ENCODE measurements around the gene UBAP1L. TPM values are rescaled to one million over a fixed set of nuclear protein-coding genes. Genes with fewer than 3 reads are reported as not detected.

UBAP1L gene
- polyA plus RNA-seq, 10 donors: 2.4 to 6.6 (median 4.1) TPM

DNA sequence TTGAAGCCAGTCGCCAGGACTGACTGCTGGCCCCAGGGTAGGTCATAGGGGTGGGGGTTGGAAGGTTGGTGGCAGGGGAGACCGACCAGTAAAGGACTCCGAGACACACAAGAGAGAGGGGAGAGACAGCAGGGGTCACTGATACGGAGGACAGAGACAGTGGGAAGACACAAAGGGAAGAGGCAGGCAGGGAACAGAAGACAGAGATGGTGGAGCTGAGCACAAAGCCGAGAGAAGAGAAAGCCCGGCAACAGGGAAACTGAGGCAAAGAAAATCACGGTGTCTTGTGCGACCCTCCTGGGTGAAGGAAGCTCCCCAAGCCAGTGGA, 47.7 kb downstream of the UBAP1L start:
- DNase-seq: no peak

- DNase-seq: peak in 1 of 3 donors; percentile 71
These were observed 48.2 kb downstream of the UBAP1L start for GRCh38 chr15:65066635-65067316.

DNA sequence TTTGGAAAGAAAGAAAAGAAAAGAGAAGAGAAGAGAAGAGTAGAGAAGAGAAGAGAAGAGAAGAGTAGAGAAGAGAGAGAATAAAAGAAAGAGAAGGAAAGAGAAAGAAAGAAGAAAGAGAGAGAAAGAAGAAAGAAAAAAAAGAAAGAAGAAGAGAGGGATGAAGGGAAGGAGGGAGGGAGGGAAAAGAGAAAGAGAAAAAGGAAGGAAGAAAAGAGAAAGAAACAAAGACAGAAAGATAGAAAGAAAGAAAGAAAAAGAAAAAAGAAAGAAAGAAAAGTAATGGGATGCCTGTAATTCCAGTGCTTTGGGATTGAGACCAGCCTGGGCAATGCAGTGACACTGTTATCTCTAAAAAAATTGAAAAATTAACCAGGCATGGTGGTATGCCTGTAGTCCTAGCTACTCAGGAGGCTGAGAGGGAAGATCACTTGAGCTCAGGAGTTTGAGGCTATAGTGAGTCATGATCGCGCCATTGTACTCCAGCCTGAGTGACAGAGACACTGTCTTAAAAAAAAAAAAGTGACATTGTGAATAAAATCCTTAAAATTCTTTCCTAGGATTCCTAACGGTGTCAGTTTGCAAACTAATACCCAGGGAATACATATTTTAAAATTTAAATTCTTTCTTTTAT, 48.9 kb downstream of the UBAP1L start:
- DNase-seq: no peak

DNA sequence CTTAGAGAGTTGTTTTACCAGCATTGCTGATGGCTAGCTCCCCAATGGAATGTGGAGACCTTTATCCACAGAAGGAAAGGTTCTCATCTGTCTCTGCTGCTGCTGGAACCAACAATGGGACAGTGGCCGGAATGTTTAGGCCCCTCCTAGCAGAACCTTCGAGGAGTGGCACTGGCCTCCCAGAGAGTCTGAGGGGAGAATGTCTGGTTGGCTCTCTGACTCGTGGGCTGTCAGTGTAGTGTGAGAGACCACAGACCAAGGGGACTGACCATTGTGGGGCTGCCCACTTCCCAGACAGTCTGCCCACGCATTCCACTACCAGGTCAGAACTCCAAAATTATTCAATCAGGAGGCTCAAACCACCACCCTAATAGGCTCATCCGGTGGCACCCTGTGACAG, 52.3 kb downstream of the UBAP1L start:
- no peak for DNase-seq

DNA sequence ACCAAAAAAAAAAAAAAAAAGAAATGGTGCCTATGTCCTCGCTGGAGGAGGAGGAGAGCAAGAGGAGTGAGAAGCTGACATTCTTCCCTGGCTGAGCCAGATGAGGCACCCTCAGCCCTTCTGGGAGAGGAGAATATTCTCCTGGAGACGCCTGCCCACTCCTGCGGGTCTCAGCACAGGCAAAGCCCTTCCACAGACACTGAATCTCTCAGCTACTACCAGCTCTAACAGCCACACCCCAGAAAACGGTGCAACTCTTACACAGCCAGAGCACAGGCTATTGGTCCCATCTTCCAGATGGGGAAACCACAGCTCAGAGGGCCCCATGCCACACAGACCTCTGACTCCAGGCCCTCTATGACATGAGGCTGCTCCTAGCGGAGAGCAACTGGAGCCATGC, 52.9 kb downstream of the UBAP1L start:
- no peak for DNase-seq

GRCh38 chr15:65060641-65061397, 54.2 kb downstream of the UBAP1L start:
- no peak for DNase-seq

DNA sequence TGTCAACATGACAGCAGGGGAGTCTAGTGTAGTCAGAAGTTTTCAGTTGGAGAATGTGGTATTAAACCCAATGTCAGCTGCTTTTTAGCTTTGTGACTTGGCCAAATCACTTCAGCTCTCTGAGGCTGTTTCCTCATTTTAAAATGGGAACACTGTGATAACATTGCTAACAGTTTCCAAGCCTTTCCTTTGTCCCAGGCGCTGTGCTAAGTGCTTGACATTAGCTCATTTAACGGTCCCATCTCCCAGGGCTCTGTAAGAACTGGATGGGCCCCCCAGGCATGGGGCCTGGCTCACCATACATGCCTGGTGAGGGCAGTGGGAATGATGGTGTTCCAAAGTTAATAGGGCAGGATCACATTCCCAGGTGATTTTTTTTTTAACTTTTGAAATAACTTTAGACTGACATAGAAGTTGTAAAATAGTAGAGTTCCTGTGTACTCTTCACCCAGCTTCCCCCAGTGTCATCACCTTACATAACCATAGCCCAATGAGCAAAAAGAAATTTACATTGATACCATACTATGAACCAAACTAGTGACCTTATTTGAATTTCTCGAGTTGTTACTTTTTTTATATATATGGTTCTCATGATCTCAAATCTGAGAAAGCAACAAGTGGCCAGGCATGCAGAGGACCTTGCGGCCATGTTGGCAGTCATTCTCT, 54.9 kb downstream of the UBAP1L start:
- DNase-seq: no peak

DNA sequence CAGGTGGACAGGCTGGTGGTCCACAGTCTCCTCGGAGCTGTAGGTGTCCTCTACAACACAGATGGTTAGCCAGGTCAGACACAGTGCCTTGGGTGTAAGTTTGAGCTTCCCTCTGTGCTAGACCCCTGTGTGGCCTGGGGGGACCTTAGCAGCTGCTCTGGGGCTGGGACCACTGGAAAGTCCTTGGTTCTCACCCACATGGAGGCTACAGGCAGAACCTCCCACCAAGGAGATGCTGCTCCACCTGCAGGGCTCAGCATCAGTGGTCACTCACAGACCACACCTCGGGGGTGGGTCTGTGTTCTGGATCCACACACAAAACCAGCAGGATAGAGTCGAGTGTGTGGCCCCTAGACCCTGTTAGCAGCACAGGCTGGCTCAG, 55.6 kb downstream of the UBAP1L start:
- DNase-seq: no peak

- DNase-seq: no peak
These were observed 56.3 kb downstream of the UBAP1L start for GRCh38 chr15:65058394-65059368.

- DNase-seq: no peak
These were observed 57.5 kb downstream of the UBAP1L start for GRCh38 chr15:65057549-65057940.

DNA sequence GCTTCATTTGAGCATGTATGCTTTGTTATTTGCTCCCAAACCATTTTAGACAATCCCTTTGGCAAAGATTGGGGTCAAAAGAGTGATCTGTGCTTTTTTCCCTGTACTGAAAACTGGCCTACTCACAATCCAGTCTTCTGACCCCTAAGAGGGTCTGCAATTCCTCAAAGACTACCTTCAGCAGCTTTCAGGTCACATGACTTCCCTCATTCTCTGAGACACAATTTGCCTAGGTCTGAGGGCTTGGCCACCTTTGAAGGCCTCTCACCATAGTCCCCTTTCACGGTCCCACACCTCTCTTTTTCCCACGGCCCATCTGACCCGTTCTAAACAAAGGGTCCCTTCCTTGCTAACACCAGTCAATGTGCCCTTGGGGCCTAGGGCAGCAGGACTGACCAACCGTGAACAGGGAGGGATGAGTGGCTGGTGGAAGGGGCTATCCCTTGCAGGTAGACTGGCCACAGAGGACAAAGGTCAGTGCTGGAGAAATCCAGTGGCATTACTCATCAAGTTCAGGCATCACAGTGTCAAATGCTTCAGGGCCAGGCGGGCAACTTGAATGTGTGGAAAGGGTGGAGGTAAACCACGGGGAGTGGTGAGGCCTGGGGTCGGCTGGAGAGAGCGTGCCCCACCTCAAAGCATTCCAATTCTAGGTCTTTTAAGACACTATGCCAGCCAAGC, 58.0 kb downstream of the UBAP1L start:
- no peak for DNase-seq

DNA sequence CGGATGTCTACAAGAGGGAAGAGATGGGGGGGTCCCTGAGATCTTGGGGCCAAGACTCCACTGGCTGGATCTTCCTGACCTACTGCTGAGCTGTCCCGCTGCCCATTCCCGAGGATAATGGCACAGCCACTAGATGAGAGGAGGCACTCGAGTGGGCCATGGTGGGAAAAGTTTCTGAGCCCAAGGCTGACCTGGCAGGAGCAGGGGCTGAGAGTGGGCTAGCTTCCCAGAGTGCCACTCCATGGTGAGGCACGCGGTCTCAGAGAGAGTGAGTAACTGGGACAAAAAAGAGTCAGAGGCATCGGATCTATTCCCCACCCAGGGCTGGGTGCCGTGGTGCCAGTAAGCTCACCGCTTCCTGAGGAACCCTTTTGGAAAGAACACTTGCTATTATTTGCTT, 58.9 kb downstream of the UBAP1L start:
- DNase-seq: no peak

DNA sequence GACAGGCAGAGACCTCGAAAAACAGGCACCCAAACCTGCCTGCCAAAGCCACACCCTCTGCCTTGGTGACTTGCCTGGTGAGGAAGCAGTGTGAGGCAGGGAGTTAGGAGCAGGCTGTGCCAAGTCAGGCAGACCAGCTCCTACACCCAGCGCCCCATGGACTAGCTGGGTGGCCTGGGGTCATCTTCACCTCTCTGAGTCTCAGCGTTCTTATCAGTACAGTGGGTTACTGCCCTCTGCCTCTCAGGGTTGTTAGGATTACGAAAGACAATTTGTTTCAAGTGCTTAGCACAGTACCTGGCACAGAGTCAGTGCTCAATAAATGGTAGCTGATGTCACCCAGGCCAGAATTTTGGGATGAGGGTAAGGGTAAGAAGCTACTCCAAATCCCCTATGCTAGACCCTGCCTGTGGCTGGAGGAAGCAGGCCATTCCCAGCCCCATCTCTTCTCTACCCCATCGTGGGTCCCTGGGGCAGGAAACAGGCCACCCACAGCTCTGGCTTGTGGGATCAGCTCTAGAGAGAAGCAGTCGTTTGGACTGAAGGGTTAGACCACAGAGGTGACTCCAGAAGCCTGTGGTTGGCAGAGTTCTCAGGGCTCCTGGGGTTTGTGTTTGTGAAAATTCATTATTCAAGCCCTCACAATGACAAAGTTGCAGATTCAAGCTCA, 59.7 kb downstream of the UBAP1L start:
- DNase-seq: no peak

GRCh38 chr15:65054333-65055200, 60.4 kb downstream of the UBAP1L start:
- DNase-seq: peak; percentile 52 to 86 (median 78)

- DNase-seq: no peak
These were observed 62.0 kb downstream of the UBAP1L start for GRCh38 chr15:65052956-65053355.

DNA sequence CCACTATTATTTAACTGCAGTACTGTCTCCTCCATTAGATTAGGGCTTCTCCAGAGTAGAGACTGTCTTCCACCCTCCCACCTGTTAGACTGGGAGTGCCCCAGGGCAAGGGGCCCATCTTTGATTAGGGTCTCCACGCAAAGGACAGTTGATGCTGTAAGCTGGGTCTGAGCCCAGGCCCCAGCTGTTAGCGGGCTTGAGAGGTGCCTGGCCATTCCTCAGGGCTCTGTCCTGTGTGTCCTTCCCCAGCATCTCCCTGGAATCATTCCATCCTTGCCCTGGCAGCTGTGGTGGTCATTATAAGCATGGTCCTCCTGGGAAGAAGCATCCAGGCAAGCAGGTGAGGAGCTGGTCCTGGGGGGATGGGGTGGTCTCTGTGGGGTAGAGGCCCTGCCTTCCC, 63.7 kb downstream of the UBAP1L start:
- no peak for DNase-seq

DNA sequence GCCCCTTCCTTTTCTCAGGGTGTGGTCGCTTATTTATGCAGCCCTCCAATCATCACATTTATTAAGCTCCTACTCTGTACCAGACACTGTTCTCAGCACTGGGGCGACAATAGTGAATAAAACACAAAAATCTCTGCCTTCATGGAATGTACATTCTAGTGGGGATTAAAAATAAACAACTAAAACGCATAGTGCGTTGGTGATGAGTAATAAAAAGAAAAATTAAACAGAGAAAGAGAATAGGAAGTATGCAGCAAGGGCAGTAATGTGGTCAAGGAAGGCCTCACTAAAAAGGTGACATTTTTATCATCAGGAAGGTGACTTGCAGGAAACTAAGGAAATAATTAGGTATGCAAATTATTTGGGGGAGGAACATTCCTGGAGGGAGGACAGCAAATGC, 64.7 kb downstream of the UBAP1L start:
- DNase-seq: no peak

DNA sequence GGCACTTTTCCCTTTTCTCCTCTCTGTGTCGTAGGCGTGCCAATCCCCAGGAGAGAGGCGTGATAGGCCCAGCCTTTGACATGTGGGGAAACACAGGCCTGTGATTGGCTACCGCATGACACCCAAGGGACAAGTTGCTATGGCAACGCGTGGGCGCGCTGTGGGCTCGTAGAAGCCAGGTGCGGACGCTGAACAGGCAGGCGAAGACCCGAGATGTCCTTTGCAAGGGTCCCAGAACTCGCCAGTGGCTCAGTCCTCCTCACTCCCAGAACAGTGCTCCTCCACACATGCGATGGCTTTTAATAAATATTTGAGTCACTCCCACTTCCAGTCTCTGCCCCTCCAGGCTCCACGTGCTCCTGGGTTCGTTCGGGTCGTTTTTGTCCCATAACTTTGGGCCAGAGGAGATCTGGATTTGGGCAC, 65.6 kb downstream of the UBAP1L start:
- peak; percentile 86 to 93 (median 88) for DNase-seq

- no peak for DNase-seq
These were observed 66.8 kb downstream of the UBAP1L start for GRCh38 chr15:65048241-65048640.

All from muscle of back (tissue), 11 donors.